ENCODE measurements around the gene FOXL3. TPM values are rescaled to one million over a fixed set of nuclear protein-coding genes. Genes with fewer than 3 reads are reported as not detected.

The FOXL3 gene
- total and polyA plus RNA-seq, 2 experiments from 2014 or later, result not detected

DNA sequence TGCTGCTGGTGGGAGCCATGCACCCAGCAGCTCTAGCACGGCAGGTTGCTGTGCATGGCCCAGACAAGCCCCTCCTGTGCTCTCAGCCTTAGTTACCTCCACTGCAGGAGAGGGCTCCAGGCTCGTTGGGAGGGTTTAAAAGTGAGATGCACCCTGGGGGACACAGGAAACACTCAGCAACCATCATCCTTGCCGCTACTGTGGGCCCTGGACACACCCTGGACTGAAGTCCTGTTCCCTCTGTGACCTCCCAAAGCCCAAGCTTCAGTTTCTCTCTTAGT lies 49.0 kb downstream of the FOXL3 start:
- Mint-ChIP-seq H3K4me3 (no peak overlapping the region), H3K36me3 (ENCODE audit: low read depth) (peaks cover 9% of the 10 kb centered on the region), H3K4me1 (no peaks in the 10 kb centered on the region; the same call in 2 of the 3 replicates), H3K27ac (no peak overlapping the region), H3K9me3 (peaks cover 11% of the 10 kb centered on the region), H3K27me3 (ENCODE audit: insufficient read depth, low read depth, poor library complexity) (peaks cover 20% of the 10 kb centered on the region)
- Histone ChIP-seq H3K4me2 (no peak overlapping the region), H3K27me3 (ENCODE audit: insufficient read depth) (no peaks in the 10 kb centered on the region), H3K79me2 (replicated peaks; ENCODE audit: insufficient read depth) (no peaks in the 10 kb centered on the region), H3K36me3 (ENCODE audit: insufficient read depth) (no peaks in the 10 kb centered on the region), H3F3A (replicated peaks; ENCODE audit: low read depth) (peaks cover 11% of the 10 kb centered on the region), H3K27ac (ENCODE audit: low read depth) (no peak overlapping the region), H3K4me1 (ENCODE audit: insufficient read depth) (no peaks in the 10 kb centered on the region), H3K4me3 (no peak overlapping the region), H3K9me2 (ENCODE audit: insufficient read depth) (no peaks in the 10 kb centered on the region), H4K20me1 (replicated peaks; ENCODE audit: insufficient read depth) (no peaks in the 10 kb centered on the region), H2AFZ (no peak overlapping the region)
- ATAC-seq (no peak), DNase-seq (ENCODE audit: low spot score) (no peak)
- TF ChIP-seq, protein P1, sequence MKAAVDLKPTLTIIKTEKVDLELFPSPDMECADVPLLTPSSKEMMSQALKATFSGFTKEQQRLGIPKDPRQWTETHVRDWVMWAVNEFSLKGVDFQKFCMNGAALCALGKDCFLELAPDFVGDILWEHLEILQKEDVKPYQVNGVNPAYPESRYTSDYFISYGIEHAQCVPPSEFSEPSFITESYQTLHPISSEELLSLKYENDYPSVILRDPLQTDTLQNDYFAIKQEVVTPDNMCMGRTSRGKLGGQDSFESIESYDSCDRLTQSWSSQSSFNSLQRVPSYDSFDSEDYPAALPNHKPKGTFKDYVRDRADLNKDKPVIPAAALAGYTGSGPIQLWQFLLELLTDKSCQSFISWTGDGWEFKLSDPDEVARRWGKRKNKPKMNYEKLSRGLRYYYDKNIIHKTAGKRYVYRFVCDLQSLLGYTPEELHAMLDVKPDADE (IDR thresholded peaks at IDR 0.05), result no peak
- no peak for TF ChIP-seq NANOG (IDR thresholded peaks at IDR 0.05; ENCODE audit: borderline replicate concordance)
- no peak for TF ChIP-seq ZNF114 (CRISPR knock-in tag; IDR thresholded peaks at IDR 0.05)
- no peak for TF ChIP-seq EZH2 (IDR thresholded peaks at IDR 0.05; ENCODE audit: low read depth, unreplicated experiment)
- no peak for TF ChIP-seq REST (IDR thresholded peaks at IDR 0.05; ENCODE audit: unreplicated experiment)
- TF ChIP-seq ZNF462 (CRISPR knock-in tag; IDR thresholded peaks at IDR 0.05), result no peak
- TF ChIP-seq EZH2phosphoT487 (IDR thresholded peaks at IDR 0.05; ENCODE audit: unreplicated experiment), result no peak
- no peak for TF ChIP-seq STAT1 (IDR thresholded peaks at IDR 0.05; ENCODE audit: unreplicated experiment)
- TF ChIP-seq ZNF331 (CRISPR knock-in tag; IDR thresholded peaks at IDR 0.05; ENCODE audit: low read depth), result no peak
- TF ChIP-seq CREB1 (CRISPR knock-in tag; IDR thresholded peaks at IDR 0.05; ENCODE audit: low read depth), result no peak

Data from GM23338 (cell line).